SHP77 treated with DMSO at 0.1 percent for 48 hours (cell line): ENCODE results near the gene VOPP1.

ENCODE experiments used
- DNase-seq: peaks from one replicate; lab custom pipeline; 2025; lab: John Stamatoyannopoulos, UW

Gene VOPP1

GRCh38 chr7:55554038-55554437, 18.3 kb downstream of the VOPP1 start:
- no peak for DNase-seq

GRCh38 chr7:55553024-55553345, 19.3 kb downstream of the VOPP1 start:
- no peak for DNase-seq

- no peak for DNase-seq
Measured at GRCh38 chr7:55552320-55553023, 19.8 kb downstream of the VOPP1 start.

- no peak for DNase-seq
Measured at GRCh38 chr7:55550841-55551537, 21.3 kb downstream of the VOPP1 start.

GRCh38 chr7:55550010-55550663, 22.2 kb downstream of the VOPP1 start:
- DNase-seq, result peak; percentile 50

GRCh38 chr7:55549457-55549856, 22.8 kb downstream of the VOPP1 start:
- no peak for DNase-seq

DNA sequence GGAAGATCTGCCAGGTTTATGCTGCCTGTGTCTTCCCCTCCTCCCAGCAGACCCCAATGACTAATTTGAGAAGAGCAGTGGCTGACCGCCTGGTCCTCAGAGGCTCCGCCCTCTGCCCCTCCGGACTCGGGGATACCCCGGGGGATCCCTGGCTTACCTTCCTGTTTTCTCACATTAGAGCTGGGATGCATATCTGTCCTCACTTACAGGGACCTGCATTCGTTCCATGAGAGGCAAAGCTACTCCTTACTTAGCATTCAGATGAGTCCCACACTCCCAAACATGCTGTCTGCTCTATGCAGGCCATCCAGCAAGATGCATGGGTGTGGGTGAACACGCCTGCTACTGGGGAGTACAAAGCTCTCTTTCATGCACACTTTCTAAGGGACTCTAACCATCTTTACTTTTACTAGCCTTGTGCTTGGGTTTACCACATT, 24.0 kb downstream of the VOPP1 start:
- DNase-seq, result no peak

GRCh38 chr7:55546814-55547213, 25.5 kb downstream of the VOPP1 start:
- peak; percentile 89 for DNase-seq

DNA sequence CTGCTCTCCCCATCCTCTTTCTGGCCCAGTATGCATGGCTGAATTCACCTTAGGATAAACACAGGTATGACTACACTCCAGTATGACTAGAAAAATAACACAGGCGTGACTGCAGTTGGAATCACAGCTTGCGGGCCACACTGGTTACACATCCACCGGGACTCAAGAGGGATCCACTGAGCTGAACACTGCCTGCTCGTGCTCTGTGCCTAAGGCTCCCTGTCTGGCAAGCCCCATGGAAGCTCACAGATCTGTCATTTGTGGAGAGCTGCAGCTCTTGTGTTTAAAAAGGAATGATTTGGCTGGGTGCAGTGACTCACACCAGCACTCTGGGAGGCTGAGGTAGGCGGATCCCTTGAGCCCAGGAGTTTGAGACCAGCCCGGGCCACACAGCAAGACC, 26.8 kb downstream of the VOPP1 start:
- DNase-seq, result no peak

DNA sequence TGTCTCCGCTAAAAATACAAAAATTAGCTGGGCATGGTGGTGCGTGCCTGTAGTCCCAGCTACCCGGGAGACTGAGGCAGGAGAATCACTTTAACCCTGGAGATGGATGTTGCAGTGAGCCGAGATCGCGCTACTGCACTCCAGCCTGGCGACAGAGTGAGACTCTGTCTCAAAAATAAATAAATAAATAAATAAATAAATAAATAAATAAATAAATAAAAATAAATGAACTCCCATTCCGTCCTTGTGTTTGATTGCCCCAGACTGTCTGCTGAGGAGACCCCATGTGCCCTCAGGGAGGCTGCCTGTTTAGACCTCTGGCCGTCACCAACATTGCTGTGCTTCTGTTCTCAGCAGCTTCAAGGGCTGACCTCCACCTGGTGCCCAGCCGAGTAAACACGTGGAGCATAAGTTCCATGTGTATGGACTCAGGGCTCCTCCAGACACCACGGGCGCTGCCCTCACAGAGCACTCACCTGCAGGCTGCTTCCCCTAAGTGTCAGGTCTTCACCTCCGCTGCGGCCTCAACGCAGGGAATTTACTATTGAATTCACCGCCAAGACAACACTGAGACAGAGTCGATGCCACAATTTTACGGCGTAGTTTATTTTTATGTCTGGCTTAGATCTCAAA, 32.0 kb downstream of the VOPP1 start:
- DNase-seq, result no peak

DNA sequence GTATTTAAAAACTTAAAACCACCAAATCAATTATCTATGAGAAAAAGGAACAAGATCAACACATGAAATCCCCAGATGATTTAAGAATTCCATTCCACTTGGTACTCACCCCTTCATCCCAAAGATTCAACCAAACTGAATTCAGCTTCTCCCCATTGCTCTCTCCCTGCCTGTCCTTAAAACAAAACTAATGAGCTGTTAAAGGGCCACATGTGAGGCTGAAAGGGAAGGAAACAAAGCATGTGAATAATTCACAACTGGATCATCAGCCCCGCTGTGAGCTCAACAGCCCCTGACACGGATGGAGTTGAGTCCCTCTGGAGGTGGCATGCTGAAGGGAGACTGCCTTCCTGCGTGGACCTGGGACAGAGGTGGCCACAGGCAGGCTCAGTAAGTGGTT, 32.9 kb downstream of the VOPP1 start:
- DNase-seq, result no peak

DNA sequence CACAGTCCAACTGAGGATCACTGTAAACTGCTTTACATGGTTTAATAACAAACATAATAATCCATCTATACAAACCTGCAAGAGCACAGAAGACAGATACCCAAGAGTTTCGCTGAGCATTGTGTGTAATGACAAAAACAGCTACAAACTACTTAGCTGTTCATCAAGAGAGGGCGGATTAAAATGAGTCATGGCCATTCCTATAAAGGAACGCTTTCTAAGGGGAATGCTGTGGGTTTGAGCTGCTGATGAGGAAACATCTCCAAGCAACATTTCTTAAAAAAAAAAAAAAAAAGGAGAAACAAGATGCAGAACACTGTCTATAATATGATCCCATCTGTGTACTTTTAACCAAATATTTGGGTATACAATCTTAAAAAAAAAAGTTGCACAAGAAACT, 33.8 kb downstream of the VOPP1 start:
- DNase-seq, result no peak

DNA sequence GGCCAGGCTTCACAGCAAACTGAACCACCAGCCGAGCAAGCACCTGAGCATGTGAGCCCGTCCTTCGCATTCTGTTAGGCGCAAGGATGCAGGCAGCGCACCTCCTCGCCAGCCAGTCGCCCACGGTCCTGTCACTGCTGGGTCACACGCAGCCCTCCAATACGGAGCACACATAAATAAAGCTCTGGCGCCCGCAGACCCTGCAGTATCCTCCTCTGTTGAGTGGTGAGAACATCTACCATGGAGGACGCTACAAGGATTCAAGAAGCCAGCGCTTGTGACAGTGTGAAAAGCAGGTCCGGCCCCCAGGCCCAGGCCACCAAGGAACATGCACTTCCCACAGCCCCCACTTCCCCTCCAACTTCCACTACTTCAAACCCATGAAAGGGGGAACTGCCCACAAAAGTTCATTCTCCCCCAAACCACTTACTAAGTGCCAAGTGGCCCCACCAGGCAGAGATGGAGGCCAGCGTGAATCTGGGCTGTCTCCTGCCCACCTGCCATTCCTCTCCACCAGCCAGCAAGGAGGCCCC, 34.8 kb downstream of the VOPP1 start:
- no peak for DNase-seq

DNA sequence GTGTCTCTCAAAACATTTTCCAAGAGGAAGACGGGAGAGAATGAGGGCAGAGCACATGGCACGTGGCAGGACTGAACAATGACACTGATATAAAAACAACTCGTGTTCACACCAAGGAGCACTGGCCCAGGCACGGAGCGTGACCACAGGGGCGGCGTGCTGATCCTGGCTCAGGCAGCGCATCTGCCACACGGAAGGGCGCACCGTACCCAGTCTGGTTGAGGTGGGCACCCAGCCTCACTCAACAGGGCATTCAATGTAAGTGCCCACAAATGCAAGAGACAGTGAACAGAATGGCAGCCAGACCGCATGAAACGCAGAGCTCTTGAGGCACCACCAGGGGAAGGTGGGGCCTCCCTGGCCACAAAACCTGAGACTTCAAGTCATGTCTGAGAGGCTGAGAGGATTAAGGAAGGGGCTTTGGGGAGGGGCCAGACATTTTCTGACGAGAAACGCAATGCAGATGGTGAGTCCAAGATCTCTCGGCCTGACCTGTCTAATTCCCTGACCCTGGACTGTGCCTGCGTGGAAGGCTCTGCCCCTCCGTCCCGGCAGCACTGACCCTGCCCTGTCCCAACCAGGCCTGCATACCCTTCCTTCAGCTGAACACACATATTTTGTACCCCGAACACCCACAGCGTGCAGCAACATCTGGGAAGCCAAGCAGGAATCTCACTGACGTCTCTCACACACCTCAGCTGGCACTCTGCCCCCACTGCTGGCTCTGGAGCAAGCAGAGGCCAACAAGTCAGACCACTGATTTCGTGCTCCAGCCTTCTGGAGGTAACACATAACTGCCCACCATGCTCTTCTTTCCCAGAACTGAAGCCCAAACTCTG, 35.5 kb downstream of the VOPP1 start:
- DNase-seq, result no peak

GRCh38 chr7:55535617-55536016, 36.7 kb downstream of the VOPP1 start:
- no peak for DNase-seq

DNA sequence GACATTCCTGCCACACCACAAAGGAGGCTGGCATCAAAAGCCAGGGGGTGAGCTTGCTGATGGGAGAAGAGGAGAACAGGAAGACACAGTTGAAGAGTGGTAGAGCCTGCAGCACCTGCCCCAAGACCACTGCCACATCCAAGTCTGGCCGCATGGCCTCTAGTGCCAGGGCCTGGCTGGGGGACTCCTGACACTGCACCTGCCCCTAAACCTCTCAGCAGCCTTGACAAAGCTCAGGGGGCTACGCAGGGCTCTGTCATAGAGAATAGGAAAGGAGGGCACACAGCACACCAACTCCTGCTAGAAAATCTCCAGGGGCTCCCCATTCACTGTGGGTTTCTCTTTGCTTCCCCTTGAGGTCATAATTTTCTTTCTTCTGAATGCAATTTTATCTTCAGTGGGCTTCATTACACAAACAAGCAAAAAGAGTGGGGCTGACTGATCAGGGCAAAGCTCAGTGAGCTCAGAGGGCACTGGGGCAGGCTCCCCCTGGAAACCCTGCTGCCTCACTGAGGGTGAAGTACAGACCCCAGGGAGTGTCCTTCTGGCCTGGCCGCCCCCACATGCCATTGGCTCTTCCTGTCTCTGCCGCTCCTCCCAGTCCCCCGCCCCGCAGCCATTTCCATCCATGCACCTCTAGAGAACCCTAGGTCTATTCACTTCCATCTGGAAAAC, 37.2 kb downstream of the VOPP1 start:
- DNase-seq, result no peak

DNA sequence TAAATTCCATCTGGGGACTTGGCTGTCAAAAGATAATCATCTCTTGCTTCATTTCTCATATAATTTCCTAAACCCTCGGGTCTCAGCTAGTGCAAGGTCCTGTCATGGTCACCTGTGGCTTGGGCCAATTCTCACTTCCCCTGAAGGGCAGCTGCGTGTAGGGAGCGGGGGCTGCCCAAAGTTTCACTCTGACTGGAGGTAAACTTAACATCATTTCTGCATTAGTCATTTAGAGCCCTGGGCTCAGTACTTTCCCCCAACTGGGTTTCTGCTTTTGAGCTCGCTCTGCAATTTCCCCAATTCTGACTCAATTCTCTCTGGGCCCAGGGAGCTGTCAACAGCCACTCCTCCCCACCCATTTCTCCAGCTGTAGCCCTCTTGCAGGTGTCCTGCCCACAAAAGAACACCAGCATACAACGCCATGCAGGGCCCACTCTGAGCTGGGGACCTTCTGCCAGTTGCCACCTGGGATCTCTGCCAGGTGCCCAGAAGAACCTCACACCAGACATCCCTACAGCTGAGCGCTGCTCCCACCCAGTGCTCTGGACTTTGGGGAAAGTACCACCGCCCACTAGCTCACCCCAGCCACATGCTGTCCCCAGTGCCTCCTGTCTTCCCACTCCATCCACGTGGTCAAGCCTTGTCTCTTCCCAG, 37.9 kb downstream of the VOPP1 start:
- peak; percentile 47 for DNase-seq

GRCh38 chr7:55533729-55534080, 38.6 kb downstream of the VOPP1 start:
- DNase-seq, result no peak

- peak; percentile 13 for DNase-seq
Measured at GRCh38 chr7:55533050-55533728, 39.1 kb downstream of the VOPP1 start.
